Pulmonary artery endothelial cell (primary cell): ENCODE results near the gene FGF8. TPM values are rescaled to one million over a fixed set of nuclear protein-coding genes. Genes with fewer than 3 reads are reported as not detected.
"Not testable (repeated sequence)": the region's sequence is repeated elsewhere in the genome, so short reads cannot be mapped to it uniquely, and the experiment has no call there.

Source experiments
- DNase-seq: peaks from one replicate; pipeline ENCODE4 v3.0.0-alpha.2; 2011; ENCODE audit warnings: low read depth, low spot score
- total RNA-seq: library from RNA; depleted of rRNA; stranded (reverse); fragments of >200 nt; gene quantifications from 2 replicates; pipeline ENCODE4 v1.2.3, GENCODE V29; 2014

Gene FGF8
- total RNA-seq, result not detected in 2 replicates

GRCh38 chr10:101775273-101776160, at the start of gene FGF8:
Gene FGF8, minus strand, starts transcription at chr10:101776114. Its CDS starts 214 bp downstream, at chr10:101775900.
- DNase-seq, result no peak

GRCh38 chr10:101824736-101825135, 48.8 kb upstream of the FGF8 start:
- no peak for DNase-seq

- no peak for DNase-seq
Observed at GRCh38 chr10:101818872-101819633, 43.1 kb upstream of the FGF8 start.

GRCh38 chr10:101818119-101818871, 42.4 kb upstream of the FGF8 start, which contains the start of gene OGA:
Gene OGA, minus strand, starts transcription at chr10:101818444. Its CDS starts 422 bp downstream, at chr10:101818022.
- DNase-seq, result peak; percentile 100

- peak; percentile 83 for DNase-seq
Observed at GRCh38 chr10:101817337-101818118, 41.6 kb upstream of the FGF8 start.

- DNase-seq, result no peak
Observed at GRCh38 chr10:101816913-101817336, 41.0 kb upstream of the FGF8 start.

- DNase-seq, result no peak
Observed at GRCh38 chr10:101816376-101816775, 40.5 kb upstream of the FGF8 start.

- DNase-seq, result no peak
Observed at GRCh38 chr10:101814466-101815071, 38.7 kb upstream of the FGF8 start.

GRCh38 chr10:101812606-101813005, 36.7 kb upstream of the FGF8 start:
- DNase-seq, result no peak

GRCh38 chr10:101807158-101807557, 31.2 kb upstream of the FGF8 start:
- DNase-seq, result no peak

GRCh38 chr10:101803511-101803910, 27.6 kb upstream of the FGF8 start:
- DNase-seq, result no peak

GRCh38 chr10:101797403-101798059, 21.6 kb upstream of the FGF8 start:
- no peak for DNase-seq

GRCh38 chr10:101793526-101793925, 17.6 kb upstream of the FGF8 start:
- DNase-seq, result no peak

- DNase-seq, result no peak
Observed at GRCh38 chr10:101789686-101790085, 13.8 kb upstream of the FGF8 start.

GRCh38 chr10:101789231-101789630, 13.3 kb upstream of the FGF8 start:
- not testable (repeated sequence) for DNase-seq

GRCh38 chr10:101785801-101786200, 9.9 kb upstream of the FGF8 start:
- no peak for DNase-seq

GRCh38 chr10:101784558-101784957, 8.6 kb upstream of the FGF8 start:
- DNase-seq, result no peak

- DNase-seq, result no peak
Observed at GRCh38 chr10:101783736-101784118, 7.8 kb upstream of the FGF8 start.

- peak; percentile 32 for DNase-seq
Observed at GRCh38 chr10:101782811-101783735, 7.2 kb upstream of the FGF8 start, which contains the start of gene NPM3. Gene NPM3, minus strand, starts transcription at chr10:101783446. Its CDS starts 56 bp downstream, at chr10:101783390.
